ENCODE results near the gene CCBE1. TPM values are rescaled to one million over a fixed set of nuclear protein-coding genes. Genes with fewer than 3 reads are reported as not detected.

The CCBE1 gene
- total RNA-seq, 2 donors from 2014 or later = 1.00 to 2.9 TPM

DNA sequence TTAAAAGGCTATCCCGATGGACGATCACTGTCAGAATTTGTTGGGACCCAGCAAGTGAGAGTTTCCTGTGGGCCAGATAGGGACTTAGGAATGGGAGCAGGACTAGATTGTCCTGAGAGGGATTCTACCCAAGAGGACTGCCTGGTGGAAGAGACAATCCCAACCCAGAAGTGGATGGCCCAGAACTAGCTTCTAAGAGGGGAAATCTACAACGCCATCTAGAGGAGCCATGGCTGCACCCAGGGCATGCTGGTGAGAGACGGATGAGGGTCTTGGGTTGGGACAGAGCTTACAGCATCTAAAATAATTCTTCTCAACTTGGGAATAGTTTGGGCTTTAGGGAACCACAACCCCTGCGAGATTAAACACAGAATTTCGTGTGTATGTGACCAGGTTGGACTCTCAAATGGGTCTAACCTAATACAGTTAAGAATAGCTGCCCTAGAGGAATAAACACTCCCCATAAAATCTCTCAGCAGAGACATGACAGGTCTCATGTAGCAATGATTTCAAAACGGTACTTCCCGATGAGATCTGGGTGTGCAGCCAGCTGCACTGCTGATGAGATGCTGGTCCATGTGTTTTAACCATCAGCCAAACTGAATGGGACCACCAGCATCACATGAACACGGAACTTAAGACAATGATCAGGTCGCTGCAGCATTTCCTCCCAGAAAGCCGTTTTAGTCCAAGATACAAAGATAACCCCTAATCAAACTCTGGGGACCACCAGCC lies 50.8 kb downstream of the CCBE1 start:
- Histone ChIP-seq H3K9me3 (ENCODE audit: control insufficient read depth, low read length) (peaks cover 6% of the 10 kb centered on the region), H3K9ac (ENCODE audit: extremely low read depth, low read length, poor library complexity, severe bottlenecking) (no peak overlapping the region), H3K36me3 (ENCODE audit: control insufficient read depth, insufficient read depth, low read length) (no peaks in the 10 kb centered on the region), H3K4me3 (ENCODE audit: low read length) (no peak overlapping the region), H3K27me3 (ENCODE audit: control insufficient read depth, insufficient read depth, low read length, poor library complexity, severe bottlenecking) (no peaks in the 10 kb centered on the region), H3K4me1 (ENCODE audit: control insufficient read depth, insufficient read depth, low read length) (no peaks in the 10 kb centered on the region), H3K27ac (ENCODE audit: low read depth, low read length) (no peak overlapping the region)
- Mint-ChIP-seq H3K27ac (no peak overlapping the region), H3K9me3 (no peaks in the 10 kb centered on the region), H3K4me3 (no peak overlapping the region), H3K27me3 (ENCODE audit: insufficient read depth) (peaks cover 9% of the 10 kb centered on the region), H3K36me3 (ENCODE audit: low read depth) (no peaks in the 10 kb centered on the region), H3K4me1 (no peaks in the 10 kb centered on the region)
- peak; percentile 55 for TF ChIP-seq CTCF (conservative IDR thresholded peaks at IDR 0.05)
- peak; percentile 65 for DNase-seq
- 92 to 97% methylated on average over 8 to 11 of the region's 11 CpGs for WGBS, 2 experiments (ENCODE audit: insufficient coverage in 1 of 2, insufficient read length in 1 of 2)

GRCh38 chr18:59643740-59644139 lies 53.5 kb downstream of the CCBE1 start:
- Histone ChIP-seq H3K4me1 (ENCODE audit: control insufficient read depth, insufficient read depth, low read length) (no peaks in the 10 kb centered on the region), H3K9ac (ENCODE audit: extremely low read depth, low read length, poor library complexity, severe bottlenecking) (no peak overlapping the region), H3K4me3 (ENCODE audit: low read length) (no peak overlapping the region), H3K27me3 (ENCODE audit: control insufficient read depth, insufficient read depth, low read length, poor library complexity, severe bottlenecking) (no peaks in the 10 kb centered on the region), H3K36me3 (ENCODE audit: control insufficient read depth, insufficient read depth, low read length) (no peaks in the 10 kb centered on the region), H3K27ac (ENCODE audit: low read depth, low read length) (no peak overlapping the region), H3K9me3 (ENCODE audit: control insufficient read depth, low read length) (peaks cover 6% of the 10 kb centered on the region)
- H3K27ac Mint-ChIP-seq = no peak overlapping the region
- no peaks in the 10 kb centered on the region for H3K4me1 Mint-ChIP-seq
- H3K4me3 Mint-ChIP-seq = no peak overlapping the region
- DNase-seq = no peak
- H3K9me3 Mint-ChIP-seq = no peaks in the 10 kb centered on the region
- TF ChIP-seq CTCF (conservative IDR thresholded peaks at IDR 0.05) = no peak
- peaks cover 7% of the 10 kb centered on the region for H3K27me3 Mint-ChIP-seq (ENCODE audit: insufficient read depth)
- 94 to 98% methylated on average over 4 to 6 of the region's 6 CpGs for WGBS, 2 experiments (ENCODE audit: insufficient coverage in 1 of 2, insufficient read length in 1 of 2)
- no peaks in the 10 kb centered on the region for H3K36me3 Mint-ChIP-seq (ENCODE audit: low read depth)

DNA sequence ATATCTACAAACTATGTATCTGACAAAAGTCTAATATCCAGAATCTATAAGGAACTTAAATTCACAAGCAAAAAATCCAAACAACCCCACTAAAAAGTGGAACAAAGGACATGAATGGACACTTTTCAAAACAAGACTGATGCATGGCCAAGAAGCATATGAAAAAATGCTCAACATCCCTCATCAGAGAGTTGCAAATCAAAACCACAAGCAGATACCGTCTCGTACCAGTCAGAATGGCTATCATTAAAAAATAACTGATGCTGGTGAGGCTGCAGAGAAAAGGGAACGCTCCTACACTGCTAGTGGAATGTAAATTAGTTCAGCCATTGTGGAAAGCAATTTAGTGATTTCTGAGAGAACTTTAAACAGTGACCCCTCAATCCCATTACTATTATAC lies 56.5 kb downstream of the CCBE1 start:
- H3K4me1 Mint-ChIP-seq = no peaks in the 10 kb centered on the region
- Histone ChIP-seq H3K27ac (ENCODE audit: low read depth, low read length) (no peak overlapping the region), H3K36me3 (ENCODE audit: control insufficient read depth, insufficient read depth, low read length) (no peaks in the 10 kb centered on the region), H3K4me1 (ENCODE audit: control insufficient read depth, insufficient read depth, low read length) (no peaks in the 10 kb centered on the region), H3K4me3 (ENCODE audit: low read length) (no peak overlapping the region), H3K9ac (ENCODE audit: extremely low read depth, low read length, poor library complexity, severe bottlenecking) (no peak overlapping the region), H3K9me3 (ENCODE audit: control insufficient read depth, low read length) (peaks cover 6% of the 10 kb centered on the region), H3K27me3 (ENCODE audit: control insufficient read depth, insufficient read depth, low read length, poor library complexity, severe bottlenecking) (no peaks in the 10 kb centered on the region)
- H3K27ac Mint-ChIP-seq = no peak overlapping the region
- H3K27me3 Mint-ChIP-seq (ENCODE audit: insufficient read depth) = peaks cover 7% of the 10 kb centered on the region
- H3K36me3 Mint-ChIP-seq (ENCODE audit: low read depth) = no peaks in the 10 kb centered on the region
- DNase-seq = no peak
- H3K9me3 Mint-ChIP-seq = no peaks in the 10 kb centered on the region
- 98 to 100% methylated on average over 3 of the region's 3 CpGs for WGBS, 2 experiments (ENCODE audit: insufficient coverage in 1 of 2, insufficient read length in 1 of 2)
- TF ChIP-seq CTCF (conservative IDR thresholded peaks at IDR 0.05) = no peak
- no peak overlapping the region for H3K4me3 Mint-ChIP-seq

Data from endodermal cell (in vitro differentiated cells).